PFSK-1 (cell line): ENCODE data around the gene UNCX.

Experiments
- FOXP2 ChIP-seq: optimal IDR thresholded peaks from 2 replicates; pipeline ENCODE3; 2011; ENCODE audit warnings: borderline replicate concordance, control low read depth, inconsistent platforms; ENCODE audit not compliant: insufficient read depth; ENCODE audit errors: extremely low read length, extremely low read depth
- POLR2AphosphoS5 ChIP-seq: IDR thresholded peaks from 2 replicates; pipeline ENCODE4 v1.6.1; 2012; ENCODE audit warnings: low read depth, mild to moderate bottlenecking, control low read depth, low read length, moderate library complexity
- REST ChIP-seq, 2 experiments: IDR thresholded peaks; 2 replicates each; pipeline versions ENCODE4 v1.6.1 to v1.8.0; 2011 to 2012; ENCODE audit warnings: low read depth in 2 of 2, low read length in 2 of 2, control low read depth in 1 of 2, inconsistent platforms in 1 of 2, mild to moderate bottlenecking in 1 of 2, moderate library complexity in 1 of 2; ENCODE audit not compliant: insufficient read depth in 1 of 2
- SIN3A ChIP-seq: IDR thresholded peaks from 2 replicates; pipeline ENCODE4 v1.6.1; 2012; ENCODE audit warnings: mild to moderate bottlenecking, low read length, moderate library complexity, borderline replicate concordance; ENCODE audit not compliant: insufficient read depth
- TAF1 ChIP-seq: IDR thresholded peaks from 2 replicates; pipeline ENCODE4 v1.6.1; 2012; ENCODE audit warnings: low read length, control low read depth, borderline replicate concordance; ENCODE audit not compliant: insufficient read depth

Gene UNCX

GRCh38 chr7:1244700-1245523, 12.2 kb downstream of the UNCX start:
- no peak for TF ChIP-seq POLR2AphosphoS5
- TF ChIP-seq FOXP2 = no peak
- TF ChIP-seq TAF1 = no peak
- no peak for TF ChIP-seq REST (IDR thresholded peaks at IDR 0.05; ENCODE audit: insufficient read depth in 1 of 2, low read depth in 2 of 2, low read length in 2 of 2)
- TF ChIP-seq SIN3A = no peak

- TF ChIP-seq TAF1 (no peak), REST (IDR thresholded peaks at IDR 0.05; ENCODE audit: insufficient read depth in 1 of 2, low read depth in 2 of 2, low read length in 2 of 2) (no peak), FOXP2 (no peak), SIN3A (no peak), POLR2AphosphoS5 (no peak)
Measured at GRCh38 chr7:1245524-1246050, 12.9 kb downstream of the UNCX start.

- TF ChIP-seq POLR2AphosphoS5 = no peak
- TF ChIP-seq TAF1 = no peak
- no peak for TF ChIP-seq FOXP2
- TF ChIP-seq REST (IDR thresholded peaks at IDR 0.05; ENCODE audit: insufficient read depth in 1 of 2, low read depth in 2 of 2, low read length in 2 of 2) = no peak
- TF ChIP-seq SIN3A = no peak
Measured at GRCh38 chr7:1246160-1246870, 13.6 kb downstream of the UNCX start.

GRCh38 chr7:1246871-1247526, 14.3 kb downstream of the UNCX start:
- TF ChIP-seq TAF1 (no peak), REST (IDR thresholded peaks at IDR 0.05; ENCODE audit: insufficient read depth in 1 of 2, low read depth in 2 of 2, low read length in 2 of 2) (no peak), POLR2AphosphoS5 (no peak), SIN3A (no peak), FOXP2 (no peak)
